ENCODE data around the gene SYNM. TPM values are rescaled to one million over a fixed set of nuclear protein-coding genes. Genes with fewer than 3 reads are reported as not detected.

The SYNM gene
- polyA plus RNA-seq, 1 donor = 29.4 TPM

GRCh38 chr15:99124641-99125040 lies 19.8 kb downstream of the SYNM start:
- no peak overlapping the region for H3K4me3 ChIP-seq (ENCODE audit: low read length)
- peak overlapping the region; percentile 83 for H3K27ac ChIP-seq (ENCODE audit: low read length)
- peaks cover 4% of the 10 kb centered on the region for H3K36me3 ChIP-seq (ENCODE audit: control insufficient read depth, insufficient read depth, low read length)
- H3K4me1 ChIP-seq (ENCODE audit: control insufficient read depth, insufficient read depth, low read length) = peaks cover 18% of the 10 kb centered on the region
- no CpG with 5 or more reads among the region's 8 CpGs for WGBS (ENCODE audit: insufficient coverage, low lambda C conversion rate)
- no peak for DNase-seq
- no peaks in the 10 kb centered on the region for H3K9me3 ChIP-seq (ENCODE audit: control insufficient read depth, low read depth, low read length)
- H3K27me3 ChIP-seq (ENCODE audit: control insufficient read depth, insufficient read depth, low read length) = no peaks in the 10 kb centered on the region

DNA sequence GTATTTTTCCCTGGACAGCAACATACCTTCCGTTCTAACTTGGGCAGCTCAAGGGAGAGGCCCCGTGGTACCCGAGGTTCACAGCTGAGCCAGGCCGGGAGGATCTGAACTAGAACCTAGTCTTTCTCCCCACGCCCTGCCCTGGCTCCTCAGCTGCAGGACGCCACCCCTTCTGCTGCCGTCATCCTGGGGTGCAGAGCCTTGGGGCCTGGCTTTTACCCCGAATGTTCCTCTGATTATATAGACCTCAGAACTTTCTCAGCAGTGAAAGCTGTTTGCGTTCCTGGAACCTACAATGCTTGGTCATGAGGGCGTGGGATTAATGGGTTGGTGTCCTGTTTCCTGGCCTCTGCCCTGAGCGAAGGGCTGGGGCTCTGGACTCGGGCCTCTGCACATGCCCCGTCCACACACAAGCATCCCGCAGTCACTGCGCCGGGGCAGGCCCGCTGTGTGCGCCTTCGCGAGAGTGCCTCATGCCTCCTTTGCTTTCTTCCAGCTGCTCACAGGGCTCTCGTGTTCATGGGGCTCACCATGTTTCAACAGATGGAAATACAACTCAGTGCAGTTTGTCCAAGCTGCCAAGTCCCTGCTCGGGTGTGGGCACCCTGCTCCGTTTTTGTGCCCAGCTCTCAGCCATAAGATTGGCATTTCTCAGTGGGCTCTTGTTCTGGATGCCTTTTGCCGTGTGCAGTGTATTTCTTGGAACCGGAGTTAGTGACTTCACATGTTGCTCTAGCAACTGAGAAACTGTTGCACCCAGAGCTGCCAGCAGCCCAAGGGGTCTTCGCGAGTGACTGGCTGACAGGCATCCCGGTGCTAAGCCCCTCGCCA lies 20.4 kb downstream of the SYNM start:
- Histone ChIP-seq H3K4me1 (ENCODE audit: control insufficient read depth, insufficient read depth, low read length) (peaks cover 18% of the 10 kb centered on the region), H3K9me3 (ENCODE audit: control insufficient read depth, low read depth, low read length) (no peaks in the 10 kb centered on the region), H3K4me3 (ENCODE audit: low read length) (no peak overlapping the region), H3K27ac (ENCODE audit: low read length) (no peak overlapping the region), H3K36me3 (ENCODE audit: control insufficient read depth, insufficient read depth, low read length) (peaks cover 6% of the 10 kb centered on the region), H3K27me3 (ENCODE audit: control insufficient read depth, insufficient read depth, low read length) (no peaks in the 10 kb centered on the region)
- DNase-seq = no peak
- 100% methylated on average over 1 of the region's 29 CpGs for WGBS (ENCODE audit: insufficient coverage, low lambda C conversion rate)

- WGBS (ENCODE audit: insufficient coverage, low lambda C conversion rate) = no CpG with 5 or more reads among the region's 7 CpGs
- H3K27ac ChIP-seq (ENCODE audit: low read length) = no peak overlapping the region
These were observed 21.3 kb downstream of the SYNM start for GRCh38 chr15:99126131-99126588.

GRCh38 chr15:99126930-99127329 lies 22.1 kb downstream of the SYNM start:
- no peaks in the 10 kb centered on the region for H3K27me3 ChIP-seq (ENCODE audit: control insufficient read depth, insufficient read depth, low read length)
- no peak overlapping the region for H3K4me3 ChIP-seq (ENCODE audit: low read length)
- H3K36me3 ChIP-seq (ENCODE audit: control insufficient read depth, insufficient read depth, low read length) = peaks cover 13% of the 10 kb centered on the region
- peaks cover 18% of the 10 kb centered on the region for H3K4me1 ChIP-seq (ENCODE audit: control insufficient read depth, insufficient read depth, low read length)
- H3K9me3 ChIP-seq (ENCODE audit: control insufficient read depth, low read depth, low read length) = peaks cover 9% of the 10 kb centered on the region
- WGBS (ENCODE audit: insufficient coverage, low lambda C conversion rate) = no CpG with 5 or more reads among the region's 3 CpGs
- no peak for DNase-seq
- H3K27ac ChIP-seq (ENCODE audit: low read length) = no peak overlapping the region

More at GRCh38 chr15:99126131-99126588, 21.3 kb downstream of the SYNM start:
- no peaks in the 10 kb centered on the region for H3K27me3 ChIP-seq (ENCODE audit: control insufficient read depth, insufficient read depth, low read length)
- no peak overlapping the region for H3K4me3 ChIP-seq (ENCODE audit: low read length)
- H3K9me3 ChIP-seq (ENCODE audit: control insufficient read depth, low read depth, low read length) = peaks cover 4% of the 10 kb centered on the region
- no peak for DNase-seq
- H3K36me3 ChIP-seq (ENCODE audit: control insufficient read depth, insufficient read depth, low read length) = peaks cover 10% of the 10 kb centered on the region
- peaks cover 18% of the 10 kb centered on the region for H3K4me1 ChIP-seq (ENCODE audit: control insufficient read depth, insufficient read depth, low read length)

DNA sequence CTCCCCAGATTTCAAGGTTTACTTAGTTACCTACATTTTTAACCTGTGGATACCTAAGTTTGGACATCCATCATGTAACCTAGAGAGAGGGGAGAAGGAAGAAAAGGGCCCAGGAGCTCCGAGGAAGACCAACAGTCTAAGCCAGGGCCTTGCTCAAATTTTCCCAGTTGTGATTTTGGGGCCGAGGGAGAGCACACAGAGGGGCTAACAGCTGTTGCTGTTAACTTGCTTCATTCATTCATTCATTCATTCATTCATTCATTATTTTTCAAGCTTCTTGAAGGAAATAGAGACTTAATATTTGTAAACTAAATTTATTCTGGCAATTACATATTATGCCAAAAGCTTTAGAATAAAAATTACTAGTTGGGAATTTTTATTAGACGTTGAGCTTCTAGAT lies 22.9 kb downstream of the SYNM start:
- Histone ChIP-seq H3K36me3 (ENCODE audit: control insufficient read depth, insufficient read depth, low read length) (peaks cover 15% of the 10 kb centered on the region), H3K27ac (ENCODE audit: low read length) (no peak overlapping the region)

GRCh38 chr15:99128411-99128810 lies 23.5 kb downstream of the SYNM start:
- H3K36me3 ChIP-seq (ENCODE audit: control insufficient read depth, insufficient read depth, low read length) = peaks cover 15% of the 10 kb centered on the region
- H3K27ac ChIP-seq (ENCODE audit: low read length) = no peak overlapping the region
- H3K4me1 ChIP-seq (ENCODE audit: control insufficient read depth, insufficient read depth, low read length) = peaks cover 20% of the 10 kb centered on the region
- WGBS (ENCODE audit: insufficient coverage, low lambda C conversion rate) = 100% methylated on average over 1 of the region's 6 CpGs
- H3K4me3 ChIP-seq (ENCODE audit: low read length) = no peak overlapping the region
- peaks cover 9% of the 10 kb centered on the region for H3K9me3 ChIP-seq (ENCODE audit: control insufficient read depth, low read depth, low read length)
- DNase-seq = no peak
- no peaks in the 10 kb centered on the region for H3K27me3 ChIP-seq (ENCODE audit: control insufficient read depth, insufficient read depth, low read length)

More for the DNA sequence above, 22.9 kb downstream of the SYNM start:
- Histone ChIP-seq H3K4me1 (ENCODE audit: control insufficient read depth, insufficient read depth, low read length) (peaks cover 26% of the 10 kb centered on the region), H3K4me3 (ENCODE audit: low read length) (no peak overlapping the region), H3K9me3 (ENCODE audit: control insufficient read depth, low read depth, low read length) (peaks cover 9% of the 10 kb centered on the region), H3K27me3 (ENCODE audit: control insufficient read depth, insufficient read depth, low read length) (no peaks in the 10 kb centered on the region)
- no peak for DNase-seq
- WGBS (ENCODE audit: insufficient coverage, low lambda C conversion rate) = 92% methylated on average over 2 of the region's 3 CpGs

GRCh38 chr15:99129644-99130043 lies 24.8 kb downstream of the SYNM start:
- Histone ChIP-seq H3K9me3 (ENCODE audit: control insufficient read depth, low read depth, low read length) (peaks cover 9% of the 10 kb centered on the region), H3K4me3 (ENCODE audit: low read length) (no peak overlapping the region), H3K36me3 (ENCODE audit: control insufficient read depth, insufficient read depth, low read length) (peaks cover 17% of the 10 kb centered on the region), H3K27me3 (ENCODE audit: control insufficient read depth, insufficient read depth, low read length) (no peaks in the 10 kb centered on the region), H3K4me1 (ENCODE audit: control insufficient read depth, insufficient read depth, low read length) (peaks cover 10% of the 10 kb centered on the region), H3K27ac (ENCODE audit: low read length) (no peak overlapping the region)
- DNase-seq = no peak
- WGBS (ENCODE audit: insufficient coverage, low lambda C conversion rate) = 95% methylated on average over 14 of the region's 16 CpGs

GRCh38 chr15:99130314-99130713 lies 25.4 kb downstream of the SYNM start:
- Histone ChIP-seq H3K9me3 (ENCODE audit: control insufficient read depth, low read depth, low read length) (peaks cover 9% of the 10 kb centered on the region), H3K36me3 (ENCODE audit: control insufficient read depth, insufficient read depth, low read length) (peaks cover 17% of the 10 kb centered on the region), H3K4me1 (ENCODE audit: control insufficient read depth, insufficient read depth, low read length) (peaks cover 10% of the 10 kb centered on the region), H3K4me3 (ENCODE audit: low read length) (no peak overlapping the region), H3K27me3 (ENCODE audit: control insufficient read depth, insufficient read depth, low read length) (no peaks in the 10 kb centered on the region), H3K27ac (ENCODE audit: low read length) (no peak overlapping the region)
- no peak for DNase-seq
- WGBS (ENCODE audit: insufficient coverage, low lambda C conversion rate) = 60% methylated on average over 1 of the region's 13 CpGs

- H3K36me3 ChIP-seq (ENCODE audit: control insufficient read depth, insufficient read depth, low read length) = peaks cover 17% of the 10 kb centered on the region
- no peaks in the 10 kb centered on the region for H3K27me3 ChIP-seq (ENCODE audit: control insufficient read depth, insufficient read depth, low read length)
- H3K9me3 ChIP-seq (ENCODE audit: control insufficient read depth, low read depth, low read length) = peaks cover 9% of the 10 kb centered on the region
- DNase-seq = no peak
- WGBS (ENCODE audit: insufficient coverage, low lambda C conversion rate) = 100% methylated on average over 5 of the region's 30 CpGs
- no peak overlapping the region for H3K4me3 ChIP-seq (ENCODE audit: low read length)
- H3K4me1 ChIP-seq (ENCODE audit: control insufficient read depth, insufficient read depth, low read length) = peaks cover 10% of the 10 kb centered on the region
- H3K27ac ChIP-seq (ENCODE audit: low read length) = no peak overlapping the region
These were observed 26.0 kb downstream of the SYNM start for GRCh38 chr15:99130765-99131440.

DNA sequence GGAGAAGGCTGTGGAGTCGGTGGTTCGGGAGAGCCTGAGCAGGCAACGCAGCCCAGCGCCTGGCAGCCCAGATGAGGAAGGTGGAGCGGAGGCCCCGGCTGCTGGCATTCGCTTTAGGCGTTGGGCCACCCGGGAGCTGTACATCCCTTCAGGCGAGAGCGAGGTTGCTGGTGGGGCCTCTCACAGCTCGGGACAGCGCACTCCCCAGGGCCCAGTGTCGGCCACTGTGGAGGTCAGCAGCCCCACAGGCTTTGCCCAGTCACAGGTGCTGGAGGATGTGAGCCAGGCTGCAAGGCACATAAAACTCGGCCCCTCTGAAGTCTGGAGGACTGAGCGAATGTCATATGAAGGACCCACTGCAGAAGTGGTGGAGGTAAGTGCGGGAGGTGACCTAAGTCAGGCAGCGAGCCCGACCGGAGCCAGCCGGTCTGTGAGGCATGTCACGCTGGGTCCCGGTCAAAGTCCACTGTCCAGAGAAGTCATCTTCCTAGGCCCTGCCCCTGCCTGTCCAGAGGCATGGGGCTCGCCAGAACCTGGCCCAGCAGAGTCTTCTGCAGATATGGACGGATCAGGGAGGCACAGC lies 26.7 kb downstream of the SYNM start:
- no peak overlapping the region for H3K4me3 ChIP-seq (ENCODE audit: low read length)
- no peak overlapping the region for H3K27ac ChIP-seq (ENCODE audit: low read length)
- peaks cover 10% of the 10 kb centered on the region for H3K4me1 ChIP-seq (ENCODE audit: control insufficient read depth, insufficient read depth, low read length)
- H3K36me3 ChIP-seq (ENCODE audit: control insufficient read depth, insufficient read depth, low read length) = peaks cover 18% of the 10 kb centered on the region
- no peaks in the 10 kb centered on the region for H3K27me3 ChIP-seq (ENCODE audit: control insufficient read depth, insufficient read depth, low read length)
- no peak for DNase-seq
- WGBS (ENCODE audit: insufficient coverage, low lambda C conversion rate) = no CpG with 5 or more reads among the region's 25 CpGs
- H3K9me3 ChIP-seq (ENCODE audit: control insufficient read depth, low read depth, low read length) = peaks cover 9% of the 10 kb centered on the region
